ENCODE measurements around the gene CLDN9.
"Not testable (repeated sequence)": the region's sequence is repeated elsewhere in the genome, so short reads cannot be mapped to it uniquely, and the experiment has no call there.

Gene CLDN9

DNA sequence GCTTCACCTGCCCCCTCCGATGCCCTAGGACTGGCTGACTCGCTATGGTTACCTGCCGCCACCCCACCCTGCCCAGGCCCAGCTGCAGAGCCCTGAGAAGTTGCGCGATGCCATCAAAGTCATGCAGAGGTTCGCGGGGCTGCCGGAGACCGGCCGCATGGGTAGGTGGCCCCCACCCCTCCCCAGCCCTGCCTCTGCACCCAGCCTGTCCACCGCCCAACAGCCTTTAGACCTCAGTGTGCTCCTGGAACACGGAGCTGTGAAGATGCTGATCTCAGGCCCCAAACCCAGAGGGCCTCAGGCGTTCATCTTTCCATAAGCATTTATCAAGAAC, 34.6 kb downstream of the CLDN9 start:
- no peaks in the 10 kb centered on the region for H3K36me3 ChIP-seq (ENCODE audit: insufficient read depth, insufficient read length, low read length)
- DNase-seq (ENCODE audit: low read depth, low spot score) = no peak
- H3K9ac ChIP-seq (ENCODE audit: insufficient read length, low read depth) = peak overlapping the region; percentile 82
- peaks cover 10% of the 10 kb centered on the region for H3K4me1 ChIP-seq (ENCODE audit: insufficient read depth, insufficient read length)
- TF ChIP-seq ZNF274 (IDR thresholded peaks at IDR 0.05; ENCODE audit: low read depth, low read length) (no peak), SUZ12 (IDR thresholded peaks at IDR 0.05; ENCODE audit: extremely low read depth, insufficient read depth, insufficient read length) (no peak), YY1 (IDR thresholded peaks at IDR 0.05; ENCODE audit: insufficient read depth, insufficient read length) (no peak)
- H3K9me3 ChIP-seq (ENCODE audit: insufficient read depth, low read length) = no peaks in the 10 kb centered on the region
- H3K4me3 ChIP-seq (ENCODE audit: insufficient read length, low read depth) = no peak overlapping the region
- peaks cover 66% of the 10 kb centered on the region for H3K27me3 ChIP-seq (ENCODE audit: insufficient read depth, insufficient read length)

DNA sequence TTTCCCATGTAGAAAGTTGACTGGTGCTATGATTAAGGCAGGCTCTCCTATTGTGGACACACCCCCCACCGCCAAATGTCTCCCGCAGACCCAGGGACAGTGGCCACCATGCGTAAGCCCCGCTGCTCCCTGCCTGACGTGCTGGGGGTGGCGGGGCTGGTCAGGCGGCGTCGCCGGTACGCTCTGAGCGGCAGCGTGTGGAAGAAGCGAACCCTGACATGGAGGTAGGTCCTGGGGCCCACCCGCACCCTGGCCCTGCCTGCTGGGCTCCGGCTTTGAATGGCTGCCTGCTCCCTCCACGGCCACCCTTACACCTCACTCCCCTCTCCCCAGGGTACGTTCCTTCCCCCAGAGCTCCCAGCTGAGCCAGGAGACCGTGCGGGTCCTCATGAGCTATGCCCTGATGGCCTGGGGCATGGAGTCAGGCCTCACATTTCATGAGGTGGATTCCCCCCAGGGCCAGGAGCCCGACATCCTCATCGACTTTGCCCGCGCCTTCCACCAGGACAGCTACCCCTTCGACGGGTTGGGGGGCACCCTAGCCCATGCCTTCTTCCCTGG, 37.3 kb downstream of the CLDN9 start:
- H3K4me1 ChIP-seq (ENCODE audit: insufficient read depth, insufficient read length) = peaks cover 15% of the 10 kb centered on the region
- no peaks in the 10 kb centered on the region for H3K9me3 ChIP-seq (ENCODE audit: insufficient read depth, low read length)
- H3K4me3 ChIP-seq (ENCODE audit: insufficient read length, low read depth) = no peak overlapping the region
- peaks cover 14% of the 10 kb centered on the region for H3K36me3 ChIP-seq (ENCODE audit: insufficient read depth, insufficient read length, low read length)
- TF ChIP-seq YY1 (IDR thresholded peaks at IDR 0.05; ENCODE audit: insufficient read depth, insufficient read length) = no peak
- TF ChIP-seq ZNF274 (IDR thresholded peaks at IDR 0.05; ENCODE audit: low read depth, low read length) = no peak
- TF ChIP-seq SUZ12 (IDR thresholded peaks at IDR 0.05; ENCODE audit: extremely low read depth, insufficient read depth, insufficient read length) = no peak
- H3K27me3 ChIP-seq (ENCODE audit: insufficient read depth, insufficient read length) = peaks cover 43% of the 10 kb centered on the region
- DNase-seq (ENCODE audit: low read depth, low spot score) = no peak
- no peak overlapping the region for H3K9ac ChIP-seq (ENCODE audit: insufficient read length, low read depth)

DNA sequence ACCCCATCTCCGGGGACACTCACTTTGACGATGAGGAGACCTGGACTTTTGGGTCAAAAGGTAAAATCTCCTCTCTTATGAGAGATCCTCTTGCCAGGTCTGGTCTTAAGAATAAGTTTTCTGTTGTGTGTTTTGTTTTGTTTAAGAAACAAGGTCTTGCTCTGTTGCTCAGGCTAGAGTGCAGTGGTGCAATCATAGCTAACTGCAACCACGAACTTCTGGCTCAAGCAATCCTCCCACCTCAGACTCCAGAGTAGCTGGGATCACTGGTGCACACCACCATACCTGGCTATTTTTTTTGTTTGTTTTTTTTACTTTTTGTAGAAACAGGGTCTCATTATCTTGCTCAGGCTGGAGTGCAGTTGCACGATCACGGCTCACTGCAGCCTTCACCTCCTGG, 37.8 kb downstream of the CLDN9 start:
- H3K4me3 ChIP-seq (ENCODE audit: insufficient read length, low read depth) = no peak overlapping the region
- no peak overlapping the region for H3K9ac ChIP-seq (ENCODE audit: insufficient read length, low read depth)
- peaks cover 43% of the 10 kb centered on the region for H3K27me3 ChIP-seq (ENCODE audit: insufficient read depth, insufficient read length)
- no peaks in the 10 kb centered on the region for H3K9me3 ChIP-seq (ENCODE audit: insufficient read depth, low read length)
- TF ChIP-seq SUZ12 (IDR thresholded peaks at IDR 0.05; ENCODE audit: extremely low read depth, insufficient read depth, insufficient read length) (no peak), ZNF274 (IDR thresholded peaks at IDR 0.05; ENCODE audit: low read depth, low read length) (no peak), YY1 (IDR thresholded peaks at IDR 0.05; ENCODE audit: insufficient read depth, insufficient read length) (no peak)
- no peak for DNase-seq (ENCODE audit: low read depth, low spot score)
- H3K36me3 ChIP-seq (ENCODE audit: insufficient read depth, insufficient read length, low read length) = peaks cover 19% of the 10 kb centered on the region
- peaks cover 17% of the 10 kb centered on the region for H3K4me1 ChIP-seq (ENCODE audit: insufficient read depth, insufficient read length)

GRCh38 chr16:3051009-3051408, 38.3 kb downstream of the CLDN9 start:
- H3K4me1 ChIP-seq (ENCODE audit: insufficient read depth, insufficient read length) = peaks cover 20% of the 10 kb centered on the region
- H3K36me3 ChIP-seq (ENCODE audit: insufficient read depth, insufficient read length, low read length) = peaks cover 21% of the 10 kb centered on the region
- H3K27me3 ChIP-seq (ENCODE audit: insufficient read depth, insufficient read length) = peaks cover 38% of the 10 kb centered on the region
- no peak overlapping the region for H3K9ac ChIP-seq (ENCODE audit: insufficient read length, low read depth)
- H3K9me3 ChIP-seq (ENCODE audit: insufficient read depth, low read length) = no peaks in the 10 kb centered on the region
- TF ChIP-seq YY1 (IDR thresholded peaks at IDR 0.05; ENCODE audit: insufficient read depth, insufficient read length) (no peak), ZNF274 (IDR thresholded peaks at IDR 0.05; ENCODE audit: low read depth, low read length) (no peak), SUZ12 (IDR thresholded peaks at IDR 0.05; ENCODE audit: extremely low read depth, insufficient read depth, insufficient read length) (no peak)
- DNase-seq (ENCODE audit: low read depth, low spot score) = no peak
- H3K4me3 ChIP-seq (ENCODE audit: insufficient read length, low read depth) = no peak overlapping the region

DNA sequence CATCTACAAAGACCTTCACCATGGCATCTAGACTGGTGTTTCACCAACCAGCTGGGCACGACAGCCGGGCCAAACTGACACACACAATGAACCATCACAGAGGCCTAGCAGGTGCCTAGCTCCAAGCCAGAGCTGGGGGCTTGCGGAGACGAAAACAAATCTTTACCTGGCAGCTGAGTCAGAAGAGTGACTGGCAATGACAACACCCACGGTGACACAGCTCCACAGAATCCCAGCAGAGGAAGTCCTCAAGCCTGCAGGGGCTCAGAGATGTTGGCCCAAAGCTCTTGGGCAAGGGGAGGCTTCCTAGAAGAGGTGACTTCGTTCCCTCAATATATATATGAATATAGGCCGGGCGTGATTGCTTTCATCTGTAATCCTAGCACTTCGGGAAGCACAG, 38.8 kb downstream of the CLDN9 start:
- TF ChIP-seq ZNF274 (IDR thresholded peaks at IDR 0.05; ENCODE audit: low read depth, low read length) = no peak
- TF ChIP-seq SUZ12 (IDR thresholded peaks at IDR 0.05; ENCODE audit: extremely low read depth, insufficient read depth, insufficient read length) = no peak
- TF ChIP-seq YY1 (IDR thresholded peaks at IDR 0.05; ENCODE audit: insufficient read depth, insufficient read length) = no peak
- peaks cover 22% of the 10 kb centered on the region for H3K36me3 ChIP-seq (ENCODE audit: insufficient read depth, insufficient read length, low read length)
- H3K9ac ChIP-seq (ENCODE audit: insufficient read length, low read depth) = no peak overlapping the region
- no peaks in the 10 kb centered on the region for H3K9me3 ChIP-seq (ENCODE audit: insufficient read depth, low read length)
- H3K27me3 ChIP-seq (ENCODE audit: insufficient read depth, insufficient read length) = peaks cover 34% of the 10 kb centered on the region
- no peak for DNase-seq (ENCODE audit: low read depth, low spot score)
- H3K4me3 ChIP-seq (ENCODE audit: insufficient read length, low read depth) = no peak overlapping the region
- H3K4me1 ChIP-seq (ENCODE audit: insufficient read depth, insufficient read length) = peaks cover 20% of the 10 kb centered on the region

DNA sequence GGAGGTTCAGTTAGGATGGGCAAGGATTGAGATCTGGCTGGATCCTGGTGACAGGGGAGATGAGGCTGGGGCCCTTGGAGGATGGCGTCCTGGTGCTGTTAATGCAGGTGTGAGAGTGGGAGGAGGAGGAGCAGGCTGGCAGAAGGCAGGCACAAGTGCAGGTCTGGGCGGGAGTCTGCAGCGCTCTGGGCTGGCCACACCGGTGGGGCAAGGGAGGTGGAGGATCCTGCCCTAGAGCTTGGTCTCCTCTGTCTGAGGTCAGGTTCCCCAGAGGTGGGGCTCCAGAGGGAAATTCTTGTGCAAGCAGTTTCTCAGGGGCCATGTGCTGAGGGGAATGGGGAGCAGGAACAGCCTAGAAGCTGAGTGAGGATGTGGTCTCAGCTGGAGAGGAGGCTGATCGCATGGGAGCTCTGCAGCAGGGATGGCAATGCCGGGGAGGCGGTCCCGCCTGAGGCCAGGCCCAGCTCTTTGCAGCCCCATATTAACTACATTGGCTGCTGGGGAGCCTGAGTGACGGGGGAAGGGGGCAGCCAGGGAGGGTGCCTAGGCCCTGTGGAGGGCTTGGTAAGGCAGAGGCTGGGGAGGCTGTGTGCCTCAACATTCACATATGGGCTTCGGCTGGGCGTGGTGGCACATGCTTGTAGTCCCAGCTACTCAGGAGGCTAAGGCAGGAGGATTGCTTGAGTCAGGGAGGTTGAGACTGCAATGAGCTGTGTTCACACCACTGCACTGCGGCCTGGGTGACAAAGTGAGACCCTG, 40.0 kb downstream of the CLDN9 start:
- DNase-seq (ENCODE audit: low read depth, low spot score); H3K9ac ChIP-seq (ENCODE audit: insufficient read length, low read depth); H3K9me3 ChIP-seq (ENCODE audit: insufficient read depth, low read length); H3K4me3 ChIP-seq (ENCODE audit: insufficient read length, low read depth): not testable (repeated sequence)
- peaks cover 15% of the 10 kb centered on the region for H3K4me1 ChIP-seq (ENCODE audit: insufficient read depth, insufficient read length)
- peaks cover 21% of the 10 kb centered on the region for H3K27me3 ChIP-seq (ENCODE audit: insufficient read depth, insufficient read length)
- H3K36me3 ChIP-seq (ENCODE audit: insufficient read depth, insufficient read length, low read length) = peaks cover 29% of the 10 kb centered on the region

DNA sequence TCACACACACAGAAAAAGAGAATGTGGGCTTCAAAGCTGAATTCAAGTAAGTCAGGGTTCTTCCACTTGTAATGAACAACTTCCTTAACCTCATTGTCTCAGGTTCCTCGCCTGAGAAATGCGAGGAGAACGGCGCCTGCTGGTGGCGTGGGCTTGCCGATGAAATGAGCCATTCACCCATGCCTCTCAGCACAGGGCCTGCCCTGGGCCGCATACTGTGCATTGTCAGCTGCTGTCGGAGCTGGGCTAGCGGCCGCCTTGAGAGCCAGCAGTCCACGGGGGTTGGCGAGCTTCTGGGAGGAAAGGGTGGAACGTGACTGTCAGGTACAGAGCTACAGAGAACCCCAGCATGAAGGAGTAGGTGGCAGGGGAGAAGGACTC, 40.6 kb downstream of the CLDN9 start:
- H3K4me3 ChIP-seq (ENCODE audit: insufficient read length, low read depth); H3K9me3 ChIP-seq (ENCODE audit: insufficient read depth, low read length); H3K9ac ChIP-seq (ENCODE audit: insufficient read length, low read depth); DNase-seq (ENCODE audit: low read depth, low spot score): not testable (repeated sequence)
- Histone ChIP-seq H3K27me3 (ENCODE audit: insufficient read depth, insufficient read length) (peaks cover 15% of the 10 kb centered on the region), H3K4me1 (ENCODE audit: insufficient read depth, insufficient read length) (peaks cover 16% of the 10 kb centered on the region), H3K36me3 (ENCODE audit: insufficient read depth, insufficient read length, low read length) (peaks cover 29% of the 10 kb centered on the region)
